GM12878 (cell line): ENCODE data around the gene PDHA2.

Source experiments
- EZH2 ChIP-seq: IDR thresholded peaks from 2 replicates; pipeline ENCODE4 v1.6.1; 2012; ENCODE audit warnings: low read depth, mild to moderate bottlenecking, control low read depth, inconsistent platforms, low read length, borderline replicate concordance; ENCODE audit not compliant: control insufficient read depth
- GABPA ChIP-seq: IDR thresholded peaks from 2 replicates; pipeline ENCODE4 v1.6.1; 2014; ENCODE audit warnings: antibody characterized with exemption, low read depth, mild to moderate bottlenecking, inconsistent platforms
- MYC ChIP-seq: IDR thresholded peaks from 2 replicates; pipeline ENCODE4 v1.6.1; 2011; ENCODE audit warnings: mild to moderate bottlenecking, low read length, moderate library complexity, inconsistent platforms; ENCODE audit not compliant: insufficient read depth, insufficient replicate concordance, insufficient read length, severe bottlenecking

- TF ChIP-seq GABPA, result no peak
- no peak for TF ChIP-seq EZH2
- no peak for TF ChIP-seq MYC
Measured at GRCh38 chr4:95889662-95890061, 49.8 kb downstream of the PDHA2 start.
